Stimulated activated naive CD8-positive, alpha-beta T cell treated with anti-CD3 and anti-CD28 coated beads, Interleukin-15, Interleukin-2, amounts not matched to agents 100 U/mL and 50 U/mL, for 24 hours (primary cell): ENCODE data around the gene ACSS3.
"Not testable (repeated sequence)": the region's sequence is repeated elsewhere in the genome, so short reads cannot be mapped to it uniquely, and the experiment has no call there.

Experiments used
- ATAC-seq: fragments of 150-1000 bp; cut with Tn5 transposase; one replicate; pipeline ENCODE4 v1.10.0; 2021
- DNase-seq: peaks from one replicate; pipeline ENCODE4 v3.0.0; 2021

The ACSS3 gene

DNA sequence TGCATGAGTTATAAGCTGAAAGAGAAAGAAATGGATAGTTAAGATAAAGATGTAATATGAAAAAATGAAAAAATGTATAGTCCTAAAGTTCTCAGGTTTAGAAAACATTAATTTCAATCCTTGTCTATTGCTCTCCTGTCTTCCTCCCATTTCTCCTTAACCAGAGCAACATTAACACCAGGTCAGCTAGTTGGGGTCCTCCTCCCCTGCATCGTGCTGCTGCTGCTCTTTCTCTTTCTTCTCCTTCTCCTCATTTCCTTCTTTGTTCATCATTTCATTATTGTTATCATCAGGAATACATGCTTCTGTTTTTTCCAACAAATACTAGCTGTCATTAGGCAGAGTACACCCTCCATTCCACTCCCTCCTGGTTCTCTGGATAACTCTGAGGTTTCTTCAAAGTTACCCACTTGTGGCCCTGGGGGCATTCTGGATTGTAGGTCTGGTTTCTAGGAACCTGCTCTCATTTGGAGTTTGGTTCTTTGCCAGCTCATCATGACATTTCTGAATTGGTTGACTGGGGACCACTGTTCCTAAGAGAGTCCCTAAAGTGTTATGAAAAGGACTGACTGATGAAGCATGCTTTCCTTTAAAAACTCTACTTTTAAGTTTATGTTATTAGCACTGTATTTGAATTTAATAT, 17.0 kb downstream of the ACSS3 start:
- no peak for DNase-seq

DNA sequence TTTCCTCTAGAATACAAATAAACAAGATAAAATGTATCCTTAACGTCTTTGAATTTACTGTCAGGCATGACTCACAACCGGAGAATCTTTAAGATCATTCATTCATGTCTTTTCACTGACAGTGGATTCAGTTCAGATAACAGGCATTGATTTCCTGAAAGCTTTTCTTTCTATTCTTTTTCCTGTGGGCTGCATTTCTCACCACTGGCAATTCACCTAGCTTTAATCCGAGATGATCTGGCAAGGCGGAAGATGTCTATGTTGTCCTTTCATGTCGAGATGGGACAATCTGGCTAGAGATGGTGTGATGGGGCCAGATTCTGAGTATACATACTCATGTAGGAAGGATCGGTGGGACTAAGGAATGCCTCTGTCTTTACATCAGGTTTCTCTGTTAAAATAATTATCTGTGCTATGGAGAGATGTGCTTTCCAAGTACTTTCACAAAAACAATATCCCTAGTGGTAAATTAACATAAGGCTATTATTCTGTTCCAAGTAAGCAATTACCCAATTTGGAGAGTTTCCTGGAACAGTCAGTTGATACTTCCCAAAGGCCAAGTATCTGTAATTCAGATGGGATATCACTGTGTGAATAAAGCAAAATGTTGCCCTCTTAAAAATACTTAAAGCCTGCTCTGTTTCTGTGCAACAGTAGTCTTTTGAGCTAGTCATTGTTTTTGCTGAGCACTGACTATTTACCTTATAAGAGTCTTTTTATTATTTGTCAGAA, 17.8 kb downstream of the ACSS3 start:
- no peak for ATAC-seq
- no peak for DNase-seq

More for the DNA sequence above, 17.0 kb downstream of the ACSS3 start:
- ATAC-seq, result no peak

DNA sequence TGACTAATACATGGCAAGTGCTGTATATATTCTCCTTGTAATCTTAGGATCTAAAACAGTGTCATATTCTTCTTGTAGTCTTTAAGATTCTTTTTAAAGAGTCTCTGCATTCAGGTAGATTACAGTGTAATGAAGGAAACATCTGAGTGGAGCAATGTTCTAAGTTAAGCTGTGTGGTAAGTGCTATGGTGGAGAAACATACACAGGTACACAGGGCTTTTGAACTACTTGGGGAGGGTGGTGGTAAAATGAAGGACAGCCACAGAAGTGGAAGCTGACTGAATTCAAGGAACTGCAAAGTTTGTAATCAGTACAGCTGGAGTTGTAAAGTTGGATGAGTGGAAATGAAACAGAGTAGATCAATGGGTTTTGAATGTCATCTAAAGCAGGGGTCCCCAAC, 27.8 kb downstream of the ACSS3 start:
- DNase-seq (no peak), ATAC-seq (no peak)

DNA sequence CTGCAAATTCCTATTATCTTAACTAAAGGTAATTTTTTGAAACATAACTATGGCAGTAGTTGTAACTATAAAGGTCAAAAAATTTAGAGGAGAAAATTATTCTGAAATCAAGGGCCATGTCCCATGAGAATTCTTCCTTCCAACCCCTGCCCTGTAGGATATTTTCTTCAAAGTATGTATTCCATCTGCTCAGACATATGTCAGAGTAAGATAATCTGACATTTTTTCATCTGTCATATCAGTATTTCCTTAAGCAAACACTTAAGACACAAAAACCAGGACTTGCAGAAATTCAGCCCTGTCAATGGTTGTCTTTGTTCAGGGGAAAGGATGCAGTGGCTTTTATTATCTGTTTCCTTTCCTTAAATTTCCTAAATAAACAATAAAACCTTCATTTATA, 36.3 kb downstream of the ACSS3 start:
- ATAC-seq (no peak), DNase-seq (no peak)

DNA sequence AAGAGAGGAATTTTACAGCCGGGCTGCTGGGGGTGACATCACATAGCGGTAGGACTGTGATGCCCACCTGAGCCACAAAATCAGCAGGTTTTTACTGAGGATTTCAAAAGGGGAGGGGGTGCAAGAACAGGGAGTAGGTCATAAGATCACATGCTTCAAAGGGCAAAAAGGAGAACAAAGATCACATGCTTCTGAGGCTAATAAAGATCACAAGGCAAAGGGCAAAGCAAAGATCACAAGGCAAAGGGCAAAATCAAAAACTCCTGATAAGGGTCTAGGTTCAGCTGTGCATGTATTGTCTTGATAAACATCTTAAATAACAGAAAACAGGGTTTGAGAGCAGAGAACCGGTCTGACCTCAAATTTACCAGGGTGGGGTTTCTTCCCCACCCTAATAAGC, 41.2 kb downstream of the ACSS3 start:
- DNase-seq, ATAC-seq: not testable (repeated sequence)

DNA sequence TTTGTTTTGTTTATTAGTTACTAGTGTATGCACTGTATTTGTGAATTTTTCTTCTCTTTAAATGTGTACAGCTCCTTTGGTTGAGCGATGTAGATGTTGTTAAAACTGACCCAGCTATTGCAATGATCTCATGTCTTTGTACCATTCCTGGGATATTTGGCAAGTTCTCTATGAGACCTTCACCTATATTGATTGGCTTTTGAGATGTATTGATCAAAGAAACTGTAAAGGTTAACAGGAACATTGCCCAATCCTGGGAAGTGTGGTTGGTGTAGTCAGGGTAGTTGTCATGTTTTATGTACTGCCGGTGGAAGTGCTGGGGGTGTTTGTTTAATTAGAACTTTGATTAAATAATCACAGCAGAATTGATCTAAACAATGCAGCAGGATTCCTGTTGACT, 43.1 kb downstream of the ACSS3 start:
- DNase-seq (no peak), ATAC-seq (no peak)

DNA sequence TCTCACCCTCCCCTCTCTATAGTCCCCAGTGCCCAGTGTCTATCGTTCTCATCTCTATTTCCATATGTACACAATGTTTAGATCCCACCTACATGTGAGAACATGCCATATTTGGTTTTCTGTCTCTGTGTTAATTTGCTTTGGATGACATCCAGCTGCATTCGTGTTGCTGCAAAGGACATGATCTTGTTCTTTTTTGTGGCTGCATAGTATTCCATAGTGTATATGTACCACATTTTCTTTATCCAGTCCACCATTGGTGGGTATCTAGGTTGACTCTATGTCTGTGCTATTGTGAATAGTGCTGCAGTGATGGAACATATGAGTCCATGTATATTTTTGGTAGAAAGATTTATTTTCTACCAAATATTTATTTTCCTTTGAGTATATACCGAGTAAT, 45.7 kb downstream of the ACSS3 start:
- ATAC-seq (no peak), DNase-seq (no peak)

DNA sequence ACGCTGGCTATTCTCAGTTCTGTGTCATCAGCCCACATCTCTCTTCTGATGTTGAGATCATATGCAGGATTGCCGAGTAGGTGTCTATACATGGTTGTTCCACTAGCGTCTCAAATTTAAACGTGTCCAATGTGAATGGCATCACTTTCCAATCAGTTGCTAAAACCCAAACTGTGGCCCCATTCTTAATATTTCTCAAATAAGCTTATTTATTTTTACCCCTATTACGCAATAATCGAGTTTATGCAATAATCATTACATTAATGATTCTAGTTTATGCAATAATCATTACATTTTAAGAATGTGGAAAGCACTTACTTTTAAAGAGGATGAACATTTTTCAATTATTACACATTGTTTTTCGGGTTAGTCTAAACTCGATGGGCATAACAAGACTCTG, 47.8 kb downstream of the ACSS3 start:
- ATAC-seq (no peak), DNase-seq (no peak)

DNA sequence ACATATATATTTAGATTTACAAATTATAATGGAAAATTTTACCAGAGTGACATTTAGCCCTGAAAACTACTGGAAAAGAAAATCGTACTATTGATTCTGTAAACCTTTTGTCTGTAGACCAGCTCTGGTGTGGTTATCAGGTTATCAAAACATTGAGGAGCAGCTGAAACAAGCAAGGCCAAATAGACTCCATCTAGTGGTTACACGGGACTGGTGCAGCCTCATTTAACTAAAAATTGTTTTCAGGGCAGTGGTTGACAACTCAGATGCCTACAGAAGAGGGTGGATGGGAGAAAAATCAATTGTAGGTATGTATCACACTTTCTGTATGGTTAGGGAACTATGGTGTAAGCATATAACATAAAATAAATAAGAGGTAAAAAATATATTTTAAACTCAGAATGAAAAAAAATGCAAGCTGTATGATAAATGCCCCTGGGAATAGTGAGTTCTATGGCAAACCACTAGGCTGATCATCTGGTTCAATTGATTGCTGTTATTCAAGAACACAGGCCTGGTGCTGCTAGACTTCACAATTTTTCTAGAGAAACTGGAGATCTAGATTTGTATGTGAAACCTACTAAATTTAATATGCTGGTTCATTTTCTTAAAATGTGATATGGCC, 51.2 kb downstream of the ACSS3 start:
- ATAC-seq, result no peak
- no peak for DNase-seq

DNA sequence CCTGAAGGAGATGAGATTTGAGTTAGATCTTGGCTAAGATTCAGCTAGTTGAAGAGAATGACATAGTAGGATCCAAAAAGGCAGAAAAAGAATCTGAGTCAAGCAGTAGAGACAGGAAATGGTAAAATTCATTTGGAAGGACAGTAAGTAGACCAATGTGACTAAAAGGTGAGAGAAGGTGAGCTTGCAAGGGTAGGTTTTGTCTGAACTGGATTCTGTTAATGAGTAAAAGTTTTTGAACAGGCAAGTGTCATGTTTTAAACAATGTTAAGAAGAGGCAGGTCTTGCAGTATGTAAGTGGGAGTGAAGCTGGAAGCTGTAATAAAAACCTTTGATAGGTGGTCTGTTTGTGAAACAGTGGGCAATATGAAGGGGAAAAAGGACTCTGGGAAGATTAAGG, 58.6 kb downstream of the ACSS3 start:
- DNase-seq, result no peak
- ATAC-seq, result no peak

DNA sequence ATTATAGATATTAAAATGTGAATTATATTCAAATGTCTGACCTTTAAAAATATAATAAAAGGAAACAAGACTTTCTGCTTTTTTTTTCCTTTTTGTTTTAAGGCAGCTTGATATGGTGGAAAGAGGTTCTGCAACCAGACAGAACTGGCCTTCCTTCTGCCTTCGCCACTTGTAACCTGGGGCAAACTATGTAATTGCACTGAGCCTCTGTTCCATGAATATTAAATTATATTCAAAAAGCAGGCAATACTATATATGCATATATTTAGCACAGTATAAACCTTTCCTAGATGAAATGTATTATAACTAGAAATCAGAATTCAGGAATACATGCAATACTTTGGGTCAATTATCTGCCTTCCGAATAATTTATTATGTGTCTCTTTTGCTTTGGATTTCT, 59.9 kb downstream of the ACSS3 start:
- DNase-seq, result no peak
- no peak for ATAC-seq

DNA sequence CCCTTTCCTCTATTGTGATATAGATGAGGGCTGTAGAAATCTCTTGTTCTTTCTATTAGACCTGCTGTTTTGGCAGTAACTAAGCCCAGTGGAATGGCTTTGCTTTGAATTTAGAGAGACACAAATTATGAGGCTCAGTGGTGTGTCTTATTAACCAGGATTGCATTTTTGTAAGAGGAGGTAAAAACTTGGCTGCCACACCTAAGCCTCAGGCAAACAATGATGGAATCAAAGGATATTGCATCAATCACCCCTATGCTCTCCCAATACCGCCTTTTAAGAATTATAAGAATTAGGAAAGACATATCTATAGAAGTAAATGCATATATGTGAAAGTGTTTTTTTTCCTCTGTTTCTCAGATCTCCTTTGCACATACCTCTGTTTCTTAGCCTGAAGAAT, 63.3 kb downstream of the ACSS3 start:
- DNase-seq (no peak), ATAC-seq (no peak)

DNA sequence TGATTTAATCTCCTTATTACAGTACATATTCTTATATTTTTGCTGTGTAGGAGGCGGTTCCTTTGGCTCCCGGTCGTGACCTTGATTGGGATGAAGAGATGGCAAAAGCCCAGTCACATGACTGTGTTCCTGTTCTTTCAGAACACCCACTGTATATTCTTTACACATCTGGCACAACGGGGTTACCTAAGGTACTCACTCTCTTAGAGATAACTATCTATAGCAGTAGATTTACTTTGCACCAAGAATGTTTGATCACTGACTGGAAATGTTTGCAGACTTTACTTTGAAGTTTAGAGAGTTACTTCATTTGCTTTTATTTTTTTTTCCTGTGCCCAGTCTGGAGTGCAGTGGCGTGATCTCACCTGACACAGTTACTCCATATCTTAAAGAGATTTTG, 65.2 kb downstream of the ACSS3 start:
- ATAC-seq, result no peak
- DNase-seq, result no peak

DNA sequence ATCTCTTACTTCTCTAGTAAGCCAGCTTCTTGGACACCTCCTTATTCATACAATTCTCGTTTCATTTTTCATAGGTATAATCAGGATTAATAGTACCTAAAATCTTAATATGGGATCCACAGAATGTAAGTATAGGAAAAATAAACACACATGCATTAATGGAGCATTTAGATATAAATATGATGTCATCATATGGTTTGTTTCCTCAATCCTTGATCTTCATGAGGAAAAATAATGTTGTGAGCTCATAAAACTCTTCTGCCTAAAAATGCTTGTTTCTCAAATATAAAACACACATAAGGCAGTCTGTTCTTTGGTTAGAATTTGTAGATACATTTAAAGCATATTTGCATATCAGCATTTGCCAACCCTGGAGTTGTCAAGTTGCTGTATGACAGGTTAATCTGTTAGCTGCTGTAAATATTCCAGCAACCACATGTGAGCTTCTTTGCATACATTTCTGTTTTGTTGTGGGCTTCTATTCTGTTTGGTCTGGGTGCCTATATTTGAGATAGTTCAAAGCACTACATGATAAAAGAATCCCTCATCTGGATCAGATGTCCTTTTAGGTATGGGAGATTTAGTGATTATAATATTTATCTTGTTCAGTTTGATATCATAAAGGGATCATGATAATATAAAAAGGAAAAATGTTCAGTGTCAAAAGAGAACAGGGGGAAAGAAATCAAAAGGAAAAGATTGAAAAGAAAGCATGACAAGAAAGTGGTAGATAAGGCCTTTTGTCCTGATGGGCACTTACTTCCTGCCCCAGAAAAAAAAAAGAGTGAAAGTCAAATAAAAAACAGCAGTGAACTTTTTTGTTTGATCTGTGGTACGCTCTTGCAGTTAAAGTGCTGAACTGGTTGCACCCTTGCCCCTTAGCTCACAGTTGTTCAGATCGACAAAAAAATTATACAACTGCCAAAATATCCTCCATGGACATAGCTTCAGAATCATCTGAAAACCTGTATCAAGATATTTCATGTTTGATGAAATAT, 68.6 kb downstream of the ACSS3 start:
- DNase-seq (no peak), ATAC-seq (no peak)

DNA sequence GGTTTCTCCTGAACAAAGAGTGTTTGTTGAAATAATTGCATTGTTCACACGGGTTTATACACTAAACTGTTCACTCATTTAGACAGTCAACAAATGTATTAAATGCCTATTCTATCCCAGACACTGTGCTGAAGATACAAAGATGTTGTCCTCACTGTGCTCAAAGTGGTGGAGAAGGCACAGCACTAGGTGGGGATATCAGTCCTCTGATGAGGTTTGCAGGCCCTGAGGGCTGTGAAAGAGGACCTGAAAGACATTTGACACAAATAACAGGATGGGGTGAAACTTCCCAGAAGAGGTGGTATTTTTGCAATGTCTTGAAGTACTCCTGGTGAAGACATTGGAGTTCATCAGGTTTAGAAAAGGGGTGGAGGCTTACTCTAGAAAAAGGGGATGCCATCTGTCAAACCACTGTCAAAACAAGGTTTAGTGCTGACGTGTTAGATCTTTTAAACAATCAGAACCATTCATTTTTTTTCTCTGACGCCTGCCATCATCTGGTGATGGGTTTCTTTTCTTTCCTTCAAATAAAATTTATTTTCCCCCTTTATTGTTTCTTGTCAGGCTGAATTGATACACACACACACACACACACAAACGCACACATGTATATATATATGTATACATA, 69.5 kb downstream of the ACSS3 start:
- no peak for DNase-seq
- ATAC-seq, result no peak

DNA sequence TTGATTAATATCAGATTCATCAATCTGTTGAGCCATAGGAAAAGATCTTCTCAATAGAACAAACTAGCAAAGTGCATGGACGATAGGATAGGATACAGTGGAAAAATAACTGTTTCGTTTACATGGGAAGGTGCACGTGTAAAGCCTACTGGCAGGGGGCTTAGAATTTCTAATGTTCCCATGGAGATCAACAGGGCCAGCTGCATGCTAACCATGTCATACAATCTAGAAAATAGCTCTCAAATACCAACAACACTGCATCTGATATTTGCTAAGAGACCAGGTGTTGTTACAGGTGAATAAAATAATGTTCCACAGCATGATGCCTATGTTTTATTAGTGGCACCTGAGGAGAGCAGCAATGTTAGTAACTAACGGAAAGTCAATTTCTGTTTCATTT, 72.5 kb downstream of the ACSS3 start:
- ATAC-seq (no peak), DNase-seq (no peak)

DNA sequence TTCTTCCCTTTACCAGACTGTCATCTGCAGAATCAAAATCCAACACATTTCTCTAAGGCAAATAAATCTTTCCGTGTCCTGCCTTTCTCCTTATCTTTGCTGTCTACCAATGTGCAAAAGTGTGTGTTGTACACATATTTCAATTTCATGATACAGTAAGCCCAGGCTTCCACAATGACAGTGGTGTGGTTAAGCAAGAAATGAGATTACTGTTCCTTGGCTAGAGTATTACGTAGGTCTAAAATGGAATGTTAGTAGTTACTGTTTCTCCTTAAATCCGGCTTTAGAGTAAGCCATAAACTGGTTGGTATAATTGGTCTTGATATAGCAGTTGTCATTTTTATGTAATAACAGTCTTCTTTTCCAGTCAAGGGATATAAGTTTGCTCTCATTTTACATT, 82.0 kb downstream of the ACSS3 start:
- no peak for ATAC-seq

DNA sequence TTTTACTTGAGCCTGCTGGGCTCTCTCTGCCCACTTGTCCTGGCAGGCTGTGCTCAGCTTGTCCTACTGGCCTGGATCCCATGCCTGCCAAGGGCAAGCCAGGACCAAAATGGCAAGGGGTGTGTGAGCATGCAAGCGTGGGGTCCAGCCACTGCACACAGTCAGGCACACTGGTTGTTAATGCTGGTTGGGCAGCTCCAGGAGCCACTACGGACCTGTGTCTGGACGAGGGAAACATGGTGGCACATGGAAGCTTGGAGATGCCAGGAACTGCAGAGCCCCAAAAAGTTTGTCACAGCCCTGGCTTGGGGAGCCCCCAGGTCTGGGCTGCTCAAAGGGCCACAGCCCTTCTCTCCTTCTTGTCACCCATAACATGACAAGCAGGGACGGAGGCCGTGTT, 83.8 kb downstream of the ACSS3 start:
- ATAC-seq (no peak), DNase-seq (no peak)

More for the DNA sequence above, 82.0 kb downstream of the ACSS3 start:
- no peak for DNase-seq

DNA sequence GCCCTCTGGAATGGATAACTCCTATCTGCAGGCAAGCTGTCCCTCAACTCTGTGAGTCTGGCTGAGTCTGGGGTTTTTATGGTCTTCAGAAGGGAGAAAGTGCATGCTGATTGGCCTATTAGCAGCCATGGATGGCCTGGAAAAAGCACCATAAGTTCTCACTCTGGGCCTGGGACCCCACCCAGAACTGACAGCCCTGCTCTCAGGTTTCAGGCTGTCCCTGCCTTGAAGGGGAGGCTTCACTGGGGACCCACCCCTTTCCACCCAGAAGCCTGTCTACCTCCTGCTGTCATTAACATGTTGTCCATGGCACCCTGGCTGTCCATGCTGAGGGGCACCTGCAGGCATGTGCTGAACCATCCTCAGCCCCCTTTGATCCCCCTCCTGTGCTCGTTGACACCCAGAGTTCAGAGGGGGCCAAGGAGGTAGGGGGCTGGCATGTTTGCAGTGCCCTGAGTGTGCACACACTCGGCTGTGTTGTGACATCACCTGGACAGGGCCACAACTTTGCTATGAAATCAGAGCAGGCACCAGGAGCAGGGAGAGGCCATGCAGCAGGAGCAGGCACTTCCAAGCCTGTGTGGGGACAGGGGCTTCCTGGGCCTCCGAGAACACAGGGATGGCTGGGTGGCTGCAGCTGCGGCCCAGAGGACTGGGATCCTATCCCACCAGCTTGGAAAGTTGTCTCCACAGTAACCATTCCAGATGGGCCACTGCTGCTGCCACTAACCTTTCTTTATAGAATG, 84.7 kb downstream of the ACSS3 start:
- DNase-seq (no peak), ATAC-seq (no peak)

DNA sequence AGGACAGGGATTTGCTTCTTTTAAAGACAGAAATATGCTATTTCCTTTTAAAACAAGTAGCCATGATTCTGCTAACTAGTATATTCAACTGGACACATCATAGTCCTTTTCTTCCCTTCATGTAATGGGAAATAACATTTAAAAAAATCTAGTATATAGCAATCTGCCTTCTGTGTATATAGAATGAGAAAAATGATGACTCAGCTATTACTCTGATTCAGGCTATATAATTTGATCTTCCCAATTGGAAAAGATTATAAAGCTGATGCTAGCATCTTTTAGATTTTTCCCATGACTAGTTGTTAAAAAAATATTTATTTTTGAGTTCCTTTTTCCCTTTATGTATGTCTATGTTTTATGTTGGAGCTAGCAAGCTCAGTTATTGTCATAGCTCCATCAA, 86.9 kb downstream of the ACSS3 start:
- no peak for ATAC-seq

DNA sequence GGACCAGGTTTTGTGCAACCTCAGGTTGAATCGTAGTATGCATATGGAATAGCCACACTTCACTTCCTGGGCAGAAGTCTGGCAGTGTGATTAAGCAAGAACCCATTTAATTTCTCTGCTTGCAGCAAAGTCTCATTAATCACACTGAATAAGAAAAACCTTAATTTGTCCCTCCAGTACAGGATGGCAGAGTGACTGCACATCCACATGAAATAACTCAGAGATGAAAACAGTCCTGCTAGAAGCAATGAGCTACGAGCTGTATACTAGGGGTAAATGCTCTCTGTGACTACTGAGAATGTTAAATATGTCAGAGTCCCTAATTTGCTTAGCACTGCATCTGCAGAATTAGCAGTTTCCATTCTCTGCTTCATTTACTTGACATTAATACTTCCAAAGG, 88.9 kb downstream of the ACSS3 start:
- ATAC-seq (no peak), DNase-seq (no peak)

More for the DNA sequence above, 86.9 kb downstream of the ACSS3 start:
- no peak for DNase-seq
